ENCODE results near the gene CYTH1.

GRCh38 chr17:78741644-78742284, 40.3 kb downstream of the CYTH1 start:
- TF ChIP-seq, protein P1, sequence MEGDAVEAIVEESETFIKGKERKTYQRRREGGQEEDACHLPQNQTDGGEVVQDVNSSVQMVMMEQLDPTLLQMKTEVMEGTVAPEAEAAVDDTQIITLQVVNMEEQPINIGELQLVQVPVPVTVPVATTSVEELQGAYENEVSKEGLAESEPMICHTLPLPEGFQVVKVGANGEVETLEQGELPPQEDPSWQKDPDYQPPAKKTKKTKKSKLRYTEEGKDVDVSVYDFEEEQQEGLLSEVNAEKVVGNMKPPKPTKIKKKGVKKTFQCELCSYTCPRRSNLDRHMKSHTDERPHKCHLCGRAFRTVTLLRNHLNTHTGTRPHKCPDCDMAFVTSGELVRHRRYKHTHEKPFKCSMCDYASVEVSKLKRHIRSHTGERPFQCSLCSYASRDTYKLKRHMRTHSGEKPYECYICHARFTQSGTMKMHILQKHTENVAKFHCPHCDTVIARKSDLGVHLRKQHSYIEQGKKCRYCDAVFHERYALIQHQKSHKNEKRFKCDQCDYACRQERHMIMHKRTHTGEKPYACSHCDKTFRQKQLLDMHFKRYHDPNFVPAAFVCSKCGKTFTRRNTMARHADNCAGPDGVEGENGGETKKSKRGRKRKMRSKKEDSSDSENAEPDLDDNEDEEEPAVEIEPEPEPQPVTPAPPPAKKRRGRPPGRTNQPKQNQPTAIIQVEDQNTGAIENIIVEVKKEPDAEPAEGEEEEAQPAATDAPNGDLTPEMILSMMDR (IDR thresholded peaks at IDR 0.05; ENCODE audit: borderline replicate concordance, extremely low read depth, low read length, poor library complexity, severe bottlenecking) = no peak
- no peak for TF ChIP-seq EZH2 (IDR thresholded peaks at IDR 0.05; ENCODE audit: borderline replicate concordance, low read depth, low read length, severe bottlenecking)

Measured in DND-41 (cell line).